ENCODE measurements around the gene DSCAML1. TPM values are rescaled to one million over a fixed set of nuclear protein-coding genes. Genes with fewer than 3 reads are reported as not detected.

DSCAML1 gene
- total and polyA plus RNA-seq, 5 donors from 2014 or later, result 0.08 to 1.6 (median 0.30) TPM; not detected in 1

GRCh38 chr11:117687776-117688175 lies 109.2 kb downstream of the DSCAML1 start:
- Mint-ChIP-seq H3K4me1 (peaks cover 0 to 1% (median 0%) of the 10 kb centered on the region in 4 donors), H3K27me3 (peaks cover 14% of the 10 kb centered on the region), H3K36me3 (peaks cover 3% of the 10 kb centered on the region), H3K9me3 (no peaks in the 10 kb centered on the region), H3K27ac (no peak overlapping the region), H3K4me3 (no peak overlapping the region)
- Histone ChIP-seq H3K4me1 (ENCODE audit: control insufficient read depth, insufficient read depth, low read length, poor library complexity, severe bottlenecking) (no peaks in the 10 kb centered on the region), H3K4me3 (ENCODE audit: low read depth, low read length) (no peak overlapping the region), H3K27ac (ENCODE audit: insufficient read depth, low read length, poor library complexity, severe bottlenecking) (no peak overlapping the region), H3K36me3 (ENCODE audit: control insufficient read depth, insufficient read depth, low read length) (no peaks in the 10 kb centered on the region), H3K27me3 (ENCODE audit: control insufficient read depth, insufficient read depth, low read length) (no peaks in the 10 kb centered on the region), H3K9me3 (ENCODE audit: control insufficient read depth in 2 of 2, low read length in 2 of 2) (no peaks in the 10 kb centered on the region)
- ATAC-seq (ENCODE audit: low read depth in 2 of 2) (no peak), DNase-seq (no peak)

- peaks cover 0 to 1% (median 0%) of the 10 kb centered on the region in 4 donors for H3K4me1 Mint-ChIP-seq
- no peak overlapping the region for H3K4me3 Mint-ChIP-seq
- H3K27ac ChIP-seq (ENCODE audit: insufficient read depth, low read length, poor library complexity, severe bottlenecking), result no peak overlapping the region
- no peak overlapping the region for H3K27ac Mint-ChIP-seq
- H3K4me1 ChIP-seq (ENCODE audit: control insufficient read depth, insufficient read depth, low read length, poor library complexity, severe bottlenecking), result no peaks in the 10 kb centered on the region
- no peak for DNase-seq
- peaks cover 3% of the 10 kb centered on the region for H3K36me3 Mint-ChIP-seq
- H3K27me3 ChIP-seq (ENCODE audit: control insufficient read depth, insufficient read depth, low read length), result no peaks in the 10 kb centered on the region
- H3K9me3 ChIP-seq (ENCODE audit: control insufficient read depth in 2 of 2, low read length in 2 of 2), result no peaks in the 10 kb centered on the region
- ATAC-seq (ENCODE audit: low read depth in 2 of 2), result no peak
- no peak overlapping the region for H3K4me3 ChIP-seq (ENCODE audit: low read depth, low read length)
- peaks cover 9% of the 10 kb centered on the region for H3K27me3 Mint-ChIP-seq
- H3K36me3 ChIP-seq (ENCODE audit: control insufficient read depth, insufficient read depth, low read length), result no peaks in the 10 kb centered on the region
- no peaks in the 10 kb centered on the region for H3K9me3 Mint-ChIP-seq
Measured at GRCh38 chr11:117686711-117687110, 110.3 kb downstream of the DSCAML1 start.

DNA sequence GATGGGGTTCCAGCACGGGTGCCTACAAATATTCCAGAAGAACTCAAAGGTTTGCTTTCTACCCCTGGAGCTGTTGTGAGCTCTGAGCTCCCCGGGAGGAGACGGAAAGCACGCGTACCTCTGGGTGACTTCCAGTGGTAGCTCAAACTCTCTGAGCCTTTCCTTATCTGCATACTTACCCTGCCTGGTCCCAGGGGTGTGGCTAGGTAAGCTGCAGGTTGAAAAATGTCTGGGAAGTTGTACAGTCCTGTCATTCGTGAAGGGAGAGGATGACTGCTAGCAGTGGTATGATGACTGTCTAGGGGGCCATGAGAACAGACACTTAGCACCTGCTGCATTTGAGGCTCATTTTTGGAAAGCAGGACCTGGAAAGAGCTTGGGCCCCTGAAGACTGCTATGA lies 111.5 kb downstream of the DSCAML1 start:
- Mint-ChIP-seq H3K9me3 (no peaks in the 10 kb centered on the region), H3K36me3 (peaks cover 3% of the 10 kb centered on the region), H3K27ac (no peak overlapping the region), H3K27me3 (peaks cover 4% of the 10 kb centered on the region), H3K4me3 (no peak overlapping the region), H3K4me1 (peaks cover 0 to 1% (median 0%) of the 10 kb centered on the region in 4 donors)
- no peak for DNase-seq
- Histone ChIP-seq H3K4me1 (ENCODE audit: control insufficient read depth, insufficient read depth, low read length, poor library complexity, severe bottlenecking) (no peaks in the 10 kb centered on the region), H3K27me3 (ENCODE audit: control insufficient read depth, insufficient read depth, low read length) (no peaks in the 10 kb centered on the region), H3K9me3 (ENCODE audit: control insufficient read depth in 2 of 2, low read length in 2 of 2) (no peaks in the 10 kb centered on the region), H3K36me3 (ENCODE audit: control insufficient read depth, insufficient read depth, low read length) (no peaks in the 10 kb centered on the region), H3K4me3 (ENCODE audit: low read depth, low read length) (no peak overlapping the region), H3K27ac (ENCODE audit: insufficient read depth, low read length, poor library complexity, severe bottlenecking) (no peak overlapping the region)
- ATAC-seq (ENCODE audit: low read depth in 2 of 2), result no peak

DNA sequence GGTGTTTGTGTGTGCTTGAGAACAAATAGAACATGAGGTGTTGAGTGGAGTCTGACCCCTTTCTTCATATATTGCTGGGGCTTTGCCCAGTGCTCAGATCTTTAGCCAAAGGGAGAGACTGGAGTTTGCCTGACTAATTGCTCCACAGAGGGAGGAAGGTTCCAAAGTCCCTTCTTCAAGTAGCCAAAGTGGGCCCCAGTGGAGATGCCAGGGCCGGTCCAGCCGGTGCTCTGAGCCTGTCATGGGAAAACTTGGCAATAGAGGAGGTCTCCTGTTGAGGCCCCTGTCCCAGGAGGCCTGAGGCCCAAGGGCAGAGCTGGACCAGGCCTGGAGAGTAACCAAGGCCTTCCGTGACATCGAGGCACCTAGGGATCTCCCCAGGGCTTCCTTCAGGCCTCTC lies 112.3 kb downstream of the DSCAML1 start:
- no peaks in the 10 kb centered on the region for H3K9me3 Mint-ChIP-seq

DNA sequence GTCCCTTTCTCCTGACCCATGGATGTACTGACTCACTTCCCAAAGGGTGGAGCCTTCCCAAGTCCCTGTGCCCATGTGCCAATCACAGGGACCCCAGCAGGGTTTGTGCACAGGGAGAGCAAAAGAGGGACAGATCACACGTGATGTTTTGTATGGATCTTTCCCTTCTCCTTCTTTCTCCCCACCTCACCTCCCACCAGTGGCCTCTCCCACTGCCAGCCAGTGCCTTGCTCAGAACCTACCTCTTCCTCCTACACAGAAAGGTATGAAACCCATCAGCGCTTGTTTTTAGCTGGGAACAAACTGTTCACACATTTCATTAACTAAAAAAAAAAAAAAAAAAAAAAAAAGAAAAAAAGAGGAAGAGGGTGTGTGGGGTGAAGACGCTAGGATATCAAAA lies 112.9 kb downstream of the DSCAML1 start:
- Mint-ChIP-seq H3K27me3 (peaks cover 9% of the 10 kb centered on the region), H3K4me1 (peaks cover 0 to 1% (median 0%) of the 10 kb centered on the region in 4 donors), H3K27ac (peak overlapping the region in 1 of 3 donors; percentile 43), H3K4me3 (no peak overlapping the region), H3K9me3 (no peaks in the 10 kb centered on the region), H3K36me3 (peaks cover 3% of the 10 kb centered on the region)
- Histone ChIP-seq H3K27ac (ENCODE audit: insufficient read depth, low read length, poor library complexity, severe bottlenecking) (no peak overlapping the region), H3K4me3 (ENCODE audit: low read depth, low read length) (no peak overlapping the region), H3K4me1 (ENCODE audit: control insufficient read depth, insufficient read depth, low read length, poor library complexity, severe bottlenecking) (no peaks in the 10 kb centered on the region), H3K9me3 (ENCODE audit: control insufficient read depth in 2 of 2, low read length in 2 of 2) (no peaks in the 10 kb centered on the region), H3K27me3 (ENCODE audit: control insufficient read depth, insufficient read depth, low read length) (no peaks in the 10 kb centered on the region), H3K36me3 (ENCODE audit: control insufficient read depth, insufficient read depth, low read length) (no peaks in the 10 kb centered on the region)
- DNase-seq (no peak), ATAC-seq (ENCODE audit: low read depth in 2 of 2) (no peak)

More for the DNA sequence above, 112.3 kb downstream of the DSCAML1 start:
- Mint-ChIP-seq H3K4me1 (peaks cover 0 to 1% (median 0%) of the 10 kb centered on the region in 4 donors), H3K27ac (no peak overlapping the region), H3K36me3 (peaks cover 3% of the 10 kb centered on the region), H3K27me3 (peaks cover 6% of the 10 kb centered on the region), H3K4me3 (no peak overlapping the region)
- no peak for DNase-seq
- Histone ChIP-seq H3K4me1 (ENCODE audit: control insufficient read depth, insufficient read depth, low read length, poor library complexity, severe bottlenecking) (no peaks in the 10 kb centered on the region), H3K27ac (ENCODE audit: insufficient read depth, low read length, poor library complexity, severe bottlenecking) (no peak overlapping the region), H3K36me3 (ENCODE audit: control insufficient read depth, insufficient read depth, low read length) (no peaks in the 10 kb centered on the region), H3K27me3 (ENCODE audit: control insufficient read depth, insufficient read depth, low read length) (no peaks in the 10 kb centered on the region), H3K4me3 (ENCODE audit: low read depth, low read length) (no peak overlapping the region), H3K9me3 (ENCODE audit: control insufficient read depth in 2 of 2, low read length in 2 of 2) (no peaks in the 10 kb centered on the region)
- no peak for ATAC-seq (ENCODE audit: low read depth in 2 of 2)

DNA sequence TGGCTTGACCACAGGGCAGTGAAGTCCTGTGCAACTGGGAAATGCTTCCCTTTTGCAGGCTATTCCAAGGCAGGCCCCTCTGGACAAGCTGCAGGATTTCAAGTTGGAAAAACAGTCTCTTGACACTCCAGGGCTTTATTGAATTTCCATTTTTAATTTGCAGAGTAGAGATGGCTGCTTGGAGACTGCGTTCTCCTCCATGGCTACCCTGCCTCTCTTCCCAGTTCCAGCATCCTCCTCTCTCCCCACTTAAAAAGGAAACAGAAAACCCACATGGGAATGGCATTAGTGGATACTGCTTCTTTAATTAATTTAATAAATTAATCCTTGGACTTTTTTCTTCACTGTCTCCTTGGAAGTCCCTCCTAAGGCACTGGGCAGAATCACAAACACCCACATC lies 115.6 kb downstream of the DSCAML1 start:
- peaks cover 13% of the 10 kb centered on the region for H3K27me3 Mint-ChIP-seq
- H3K27ac Mint-ChIP-seq, result no peak overlapping the region
- H3K9me3 Mint-ChIP-seq, result no peaks in the 10 kb centered on the region
- no peak for ATAC-seq (ENCODE audit: low read depth in 2 of 2)
- peaks cover 0 to 2% (median 0%) of the 10 kb centered on the region in 4 donors for H3K4me1 Mint-ChIP-seq
- Histone ChIP-seq H3K27ac (ENCODE audit: insufficient read depth, low read length, poor library complexity, severe bottlenecking) (no peak overlapping the region), H3K4me1 (ENCODE audit: control insufficient read depth, insufficient read depth, low read length, poor library complexity, severe bottlenecking) (no peaks in the 10 kb centered on the region), H3K9me3 (ENCODE audit: control insufficient read depth in 2 of 2, low read length in 2 of 2) (no peaks in the 10 kb centered on the region), H3K36me3 (ENCODE audit: control insufficient read depth, insufficient read depth, low read length) (no peaks in the 10 kb centered on the region), H3K4me3 (ENCODE audit: low read depth, low read length) (no peak overlapping the region), H3K27me3 (ENCODE audit: control insufficient read depth, insufficient read depth, low read length) (no peaks in the 10 kb centered on the region)
- H3K4me3 Mint-ChIP-seq, result no peak overlapping the region
- no peaks in the 10 kb centered on the region for H3K36me3 Mint-ChIP-seq
- DNase-seq, result no peak

DNA sequence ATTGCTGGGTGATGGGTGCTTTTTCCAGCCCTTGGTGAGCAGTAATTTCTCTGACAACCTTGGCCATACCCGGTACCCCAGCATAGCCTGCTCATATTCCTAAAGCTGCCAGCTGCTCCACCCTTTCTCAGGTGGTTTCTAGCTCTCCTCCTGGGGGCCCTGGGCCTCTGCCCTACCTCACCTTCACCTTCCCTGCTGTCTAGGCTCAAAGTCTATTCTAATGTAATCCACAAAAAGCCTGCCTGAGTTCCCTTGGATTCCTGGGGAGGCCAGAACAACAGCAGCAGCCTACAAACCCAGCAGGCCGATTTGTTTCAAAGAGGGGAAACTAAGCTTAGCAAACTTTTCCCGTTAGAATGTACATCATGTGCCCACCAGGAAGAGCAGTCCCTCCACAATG lies 117.6 kb downstream of the DSCAML1 start:
- Histone ChIP-seq H3K27me3 (ENCODE audit: control insufficient read depth, insufficient read depth, low read length) (no peaks in the 10 kb centered on the region), H3K27ac (ENCODE audit: insufficient read depth, low read length, poor library complexity, severe bottlenecking) (no peak overlapping the region), H3K9me3 (ENCODE audit: control insufficient read depth in 2 of 2, low read length in 2 of 2) (no peaks in the 10 kb centered on the region), H3K36me3 (ENCODE audit: control insufficient read depth, insufficient read depth, low read length) (no peaks in the 10 kb centered on the region), H3K4me1 (ENCODE audit: control insufficient read depth, insufficient read depth, low read length, poor library complexity, severe bottlenecking) (no peaks in the 10 kb centered on the region), H3K4me3 (ENCODE audit: low read depth, low read length) (no peak overlapping the region)
- Mint-ChIP-seq H3K4me3 (no peak overlapping the region), H3K36me3 (no peaks in the 10 kb centered on the region), H3K9me3 (no peaks in the 10 kb centered on the region), H3K27ac (peak overlapping the region in 1 of 3 donors; percentile 1), H3K4me1 (peaks cover 4 to 8% (median 6%) of the 10 kb centered on the region in 4 donors), H3K27me3 (peaks cover 14% of the 10 kb centered on the region)
- no peak for ATAC-seq (ENCODE audit: low read depth in 2 of 2)
- DNase-seq, result no peak

DNA sequence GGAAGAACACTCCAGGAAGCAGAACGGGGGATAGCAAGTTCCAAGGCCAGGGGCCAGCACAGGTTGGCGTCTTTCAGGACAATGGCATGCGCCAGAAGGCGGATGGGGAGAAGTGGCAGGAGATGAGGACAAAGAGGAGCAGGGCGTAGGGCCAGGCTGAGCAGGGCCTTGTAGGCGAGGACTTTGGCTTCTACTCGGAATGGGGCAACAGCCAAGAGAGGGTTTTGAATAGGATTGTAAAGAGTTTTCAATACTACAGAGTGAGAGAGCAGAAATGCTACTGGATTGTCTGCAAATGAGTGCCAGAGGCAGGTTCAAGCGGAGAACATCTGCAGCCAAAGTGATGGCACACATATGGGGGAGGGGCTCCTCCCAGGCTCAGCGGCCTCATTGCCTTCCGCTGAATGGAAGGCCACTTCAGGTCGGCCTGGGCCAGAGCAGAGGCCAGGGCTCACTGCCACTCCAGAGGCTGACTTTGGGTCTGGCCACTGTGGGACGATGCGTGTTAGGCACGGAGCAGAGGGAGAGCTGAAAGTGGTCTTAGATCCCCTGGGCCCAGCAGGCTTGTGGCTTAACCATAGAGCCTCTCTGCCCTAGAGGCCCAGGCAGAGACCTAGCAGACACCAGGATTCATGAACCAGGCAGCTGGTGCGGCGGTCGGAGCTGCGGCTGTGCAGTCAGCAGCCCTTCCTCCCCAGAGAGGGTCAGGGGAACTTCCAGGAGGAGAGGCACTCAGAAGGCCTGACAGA lies 118.2 kb downstream of the DSCAML1 start:
- Mint-ChIP-seq H3K27ac (no peak overlapping the region), H3K36me3 (no peaks in the 10 kb centered on the region), H3K27me3 (peaks cover 14% of the 10 kb centered on the region), H3K9me3 (no peaks in the 10 kb centered on the region), H3K4me1 (peaks cover 4 to 8% (median 6%) of the 10 kb centered on the region in 4 donors), H3K4me3 (no peak overlapping the region)
- H3K27me3 ChIP-seq (ENCODE audit: control insufficient read depth, insufficient read depth, low read length), result no peaks in the 10 kb centered on the region
- no peak overlapping the region for H3K27ac ChIP-seq (ENCODE audit: insufficient read depth, low read length, poor library complexity, severe bottlenecking)
- H3K9me3 ChIP-seq (ENCODE audit: control insufficient read depth in 2 of 2, low read length in 2 of 2), result no peaks in the 10 kb centered on the region
- H3K4me1 ChIP-seq (ENCODE audit: control insufficient read depth, insufficient read depth, low read length, poor library complexity, severe bottlenecking), result no peaks in the 10 kb centered on the region
- ATAC-seq (ENCODE audit: low read depth in 2 of 2) (no peak), DNase-seq (no peak)
- H3K4me3 ChIP-seq (ENCODE audit: low read depth, low read length), result no peak overlapping the region
- H3K36me3 ChIP-seq (ENCODE audit: control insufficient read depth, insufficient read depth, low read length), result no peaks in the 10 kb centered on the region
